NOMO-1 treated with dmso at 0.1 percent for 144 hours (cell line): ENCODE results near the gene FOXP2.
"Not testable (repeated sequence)": the region's sequence is repeated elsewhere in the genome, so short reads cannot be mapped to it uniquely, and the experiment has no call there.

Experiments used
- DNase-seq: peaks from one replicate; lab custom pipeline; 2025; ENCODE audit not compliant: unreplicated experiment; lab: John Stamatoyannopoulos, UW

FOXP2 gene

DNA sequence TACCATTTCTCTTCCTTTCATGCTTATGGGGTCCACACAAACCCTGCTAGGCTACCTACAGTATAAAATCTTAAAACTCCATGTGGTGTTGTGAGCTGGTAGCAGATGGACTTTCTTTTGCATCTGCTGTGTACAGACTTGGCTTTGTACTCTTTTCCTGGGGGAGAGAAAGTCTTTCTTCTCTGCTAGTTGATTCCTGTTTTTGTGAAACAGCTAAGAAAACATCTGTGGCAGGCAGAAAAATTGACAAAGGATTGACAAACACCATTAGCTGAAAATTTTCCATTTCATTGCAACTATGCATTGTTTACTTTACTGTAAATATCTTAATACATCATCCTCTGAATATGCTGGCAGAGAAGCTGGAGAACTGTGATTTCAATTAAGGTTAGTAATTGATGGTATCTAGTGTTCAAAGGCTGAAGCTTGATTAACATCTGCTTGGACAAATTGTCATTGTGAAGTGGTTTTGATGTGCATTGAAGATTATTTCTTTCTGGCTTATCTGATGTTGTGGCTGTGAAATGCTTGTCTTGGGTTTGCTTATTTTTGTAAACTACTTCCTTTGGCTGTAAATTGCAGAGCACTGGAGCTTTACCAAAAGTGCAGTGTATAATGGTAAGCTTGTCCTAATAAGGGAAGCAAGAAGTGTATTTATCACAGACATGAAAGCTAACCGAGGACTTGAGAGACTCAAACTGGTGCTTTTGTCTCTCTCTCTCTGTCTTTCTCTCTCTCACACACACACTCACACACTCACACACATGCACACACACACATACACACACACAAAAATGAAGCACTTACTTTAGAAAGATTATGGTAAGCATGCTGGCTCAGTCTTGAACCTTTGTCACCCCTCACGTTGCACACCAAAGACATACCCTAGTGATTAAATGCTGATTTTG, at the start of gene FOXP2:
FOXP2 (plus strand) TSS at position 660 of the 908 bp plus-strand sequence. CDS start 11,697 bp downstream, outside the sequence.
- DNase-seq = no peak

DNA sequence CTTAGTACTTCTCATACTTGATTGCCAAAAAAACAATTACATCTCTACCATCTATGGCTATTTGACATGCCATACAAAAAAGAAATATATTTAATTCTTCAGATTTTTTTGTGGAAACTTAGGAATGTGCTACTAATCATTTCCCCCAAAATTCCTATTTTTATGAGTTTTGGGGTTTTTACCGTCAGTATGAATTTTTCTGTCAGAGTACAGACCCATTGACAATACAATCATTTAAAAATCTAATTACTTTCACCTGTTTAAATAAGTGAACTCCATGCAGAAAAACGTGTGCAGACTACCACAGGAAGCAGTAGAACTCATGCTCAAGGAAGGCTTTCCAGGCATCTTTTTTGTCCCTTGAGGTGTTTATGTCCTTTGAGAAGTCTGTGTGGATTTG, 48.8 kb upstream of the FOXP2 start:
- DNase-seq = no peak

DNA sequence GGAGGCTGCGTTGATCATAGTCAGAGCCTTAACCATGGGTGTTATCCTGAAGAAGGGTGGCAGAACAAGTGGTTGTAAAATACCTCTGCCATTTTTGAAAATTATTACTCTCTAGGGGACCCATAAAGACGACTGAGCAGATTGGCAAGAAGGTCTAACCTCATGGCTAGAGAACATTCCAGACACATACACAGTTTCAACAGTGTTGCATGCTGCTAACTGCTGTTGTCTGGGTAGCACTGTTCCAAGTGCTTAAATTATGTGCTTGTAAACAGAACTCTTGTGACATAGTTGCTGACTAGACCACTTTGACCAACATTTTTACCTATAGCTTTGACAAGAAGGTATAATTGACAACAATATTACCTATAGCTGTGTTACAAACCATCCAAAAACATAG, 46.1 kb upstream of the FOXP2 start:
- DNase-seq = no peak

DNA sequence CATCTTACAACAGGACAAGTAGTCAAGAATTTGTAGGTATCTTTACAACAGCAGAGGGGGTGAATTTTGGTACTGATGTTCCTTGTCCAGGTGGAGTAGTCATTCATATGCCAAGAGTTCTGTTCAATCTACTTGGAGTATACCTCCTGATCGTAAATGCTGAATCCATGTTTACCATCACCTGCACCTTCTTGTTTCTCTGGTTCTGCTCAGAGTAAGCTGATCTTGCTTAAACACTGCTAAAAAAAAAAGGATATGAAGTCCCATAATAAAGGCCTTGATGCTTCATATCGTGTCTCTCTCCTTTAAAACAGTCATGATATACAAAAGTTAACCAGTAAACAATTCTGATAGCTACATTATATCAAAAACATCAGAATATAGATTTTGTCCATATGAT, 45.3 kb upstream of the FOXP2 start:
- no peak for DNase-seq

DNA sequence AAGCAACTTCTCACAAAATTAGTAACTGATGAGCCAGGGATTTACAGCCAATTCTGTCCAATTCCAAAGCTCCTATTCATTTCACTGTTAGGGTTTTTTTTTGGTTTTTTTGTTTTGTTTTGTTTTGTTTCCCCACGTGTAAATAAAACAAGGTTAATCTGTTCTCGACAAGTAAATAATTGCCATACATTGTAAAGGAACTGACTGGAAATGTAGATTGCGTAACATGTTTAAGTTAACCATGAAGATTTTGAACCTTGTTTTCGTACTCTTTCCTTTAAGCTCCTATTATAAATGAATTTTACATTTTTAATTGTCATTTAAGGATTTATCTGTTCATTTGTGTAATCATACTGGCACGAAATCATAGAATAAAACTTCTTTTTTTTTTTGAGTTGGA, 42.0 kb upstream of the FOXP2 start:
- DNase-seq = no peak

DNA sequence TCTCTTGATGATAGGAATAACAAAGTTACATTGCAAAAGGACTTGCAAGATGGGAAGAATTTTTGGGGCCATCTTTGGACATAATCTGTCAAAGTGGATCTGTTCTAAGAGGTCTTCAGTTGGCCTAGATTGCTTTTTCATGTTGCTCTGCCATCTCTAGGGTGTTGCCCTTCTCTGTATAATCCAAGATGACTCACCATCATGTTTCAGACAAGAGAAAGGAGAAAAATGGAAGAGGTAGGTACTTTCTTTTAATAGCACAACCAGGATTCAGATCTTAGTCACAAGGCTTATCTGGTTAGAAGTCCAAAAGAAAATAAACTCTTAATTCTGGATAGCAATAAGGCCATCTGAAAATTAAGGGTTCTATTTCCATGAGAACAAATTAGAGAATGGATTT, 38.7 kb upstream of the FOXP2 start:
- no peak for DNase-seq

DNA sequence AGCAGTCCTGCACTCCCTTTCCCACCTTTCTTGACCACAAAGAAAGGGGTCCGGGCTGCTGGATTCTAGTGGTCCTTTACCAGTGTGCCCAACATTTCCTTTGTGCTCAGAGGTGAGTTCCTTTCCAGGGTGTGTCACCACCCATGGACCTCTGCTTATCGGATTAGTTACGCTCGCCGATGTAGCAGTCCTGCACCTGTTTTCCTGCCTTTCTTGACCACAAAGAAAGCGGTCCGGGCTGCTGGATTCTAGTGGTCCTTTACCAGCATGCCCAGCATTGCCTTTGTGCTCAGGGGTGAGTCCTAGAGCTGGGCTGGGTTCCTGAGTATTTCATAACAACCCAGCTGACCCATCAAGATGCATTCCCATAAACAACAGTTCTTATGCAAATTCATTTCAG, 30.7 kb upstream of the FOXP2 start:
- DNase-seq = not testable (repeated sequence)

DNA sequence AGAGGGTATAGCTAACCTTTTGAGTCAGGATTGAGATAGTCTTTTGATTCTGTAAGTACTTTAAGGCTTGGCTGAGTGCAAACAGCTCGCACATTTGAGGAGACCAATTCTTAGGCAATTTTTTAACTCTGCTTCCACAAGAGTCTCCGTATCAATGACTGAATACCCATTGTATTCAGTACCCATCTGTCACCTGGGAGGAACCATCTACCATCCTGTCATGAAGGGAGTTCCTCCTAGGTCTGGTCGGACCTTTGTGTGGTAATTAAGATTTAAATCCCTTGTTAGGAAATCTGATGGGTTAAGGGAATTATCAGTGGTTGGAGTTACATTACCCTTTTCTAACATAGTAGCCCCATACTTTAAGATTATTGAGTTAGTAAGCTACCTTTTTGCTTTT, 30.3 kb upstream of the FOXP2 start:
- DNase-seq = not testable (repeated sequence)

DNA sequence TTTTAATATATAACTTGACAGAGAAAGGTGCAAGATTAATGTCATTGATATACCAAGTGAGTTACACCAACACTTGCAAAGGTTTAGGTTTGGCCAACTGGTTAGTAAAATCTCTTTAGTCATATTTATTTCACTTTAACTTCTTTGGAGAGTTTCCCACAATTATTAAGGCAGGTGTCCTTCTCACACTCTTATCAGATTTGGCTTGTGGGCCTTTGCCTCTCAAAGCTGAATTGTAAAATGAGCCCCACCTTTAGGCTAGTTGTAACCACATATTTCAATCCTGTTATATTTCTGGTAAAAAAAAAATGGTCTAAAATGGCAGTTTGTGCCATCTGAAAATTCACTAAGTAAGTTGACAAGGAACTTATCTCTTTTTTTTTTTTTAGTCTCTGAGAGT, 26.6 kb upstream of the FOXP2 start:
- DNase-seq = no peak

DNA sequence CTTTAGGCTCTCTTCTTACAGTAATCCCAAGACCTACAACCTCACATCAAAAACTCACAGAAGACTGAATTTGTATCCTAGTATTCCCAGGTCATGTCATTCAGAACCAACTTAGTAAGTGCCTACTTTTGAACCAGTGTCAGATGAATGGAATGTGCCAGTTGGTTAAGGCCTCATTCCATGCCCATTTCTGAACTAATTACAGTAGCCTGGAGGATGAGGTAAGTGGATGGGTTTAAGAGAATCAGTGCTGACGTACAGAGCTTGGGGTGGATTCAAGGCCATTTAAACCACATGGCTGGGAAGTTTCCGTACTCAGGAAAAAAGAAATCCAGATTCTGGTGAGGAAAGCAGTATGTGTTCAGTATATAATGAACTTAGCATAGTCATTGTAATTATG, 21.9 kb upstream of the FOXP2 start:
- DNase-seq = no peak

DNA sequence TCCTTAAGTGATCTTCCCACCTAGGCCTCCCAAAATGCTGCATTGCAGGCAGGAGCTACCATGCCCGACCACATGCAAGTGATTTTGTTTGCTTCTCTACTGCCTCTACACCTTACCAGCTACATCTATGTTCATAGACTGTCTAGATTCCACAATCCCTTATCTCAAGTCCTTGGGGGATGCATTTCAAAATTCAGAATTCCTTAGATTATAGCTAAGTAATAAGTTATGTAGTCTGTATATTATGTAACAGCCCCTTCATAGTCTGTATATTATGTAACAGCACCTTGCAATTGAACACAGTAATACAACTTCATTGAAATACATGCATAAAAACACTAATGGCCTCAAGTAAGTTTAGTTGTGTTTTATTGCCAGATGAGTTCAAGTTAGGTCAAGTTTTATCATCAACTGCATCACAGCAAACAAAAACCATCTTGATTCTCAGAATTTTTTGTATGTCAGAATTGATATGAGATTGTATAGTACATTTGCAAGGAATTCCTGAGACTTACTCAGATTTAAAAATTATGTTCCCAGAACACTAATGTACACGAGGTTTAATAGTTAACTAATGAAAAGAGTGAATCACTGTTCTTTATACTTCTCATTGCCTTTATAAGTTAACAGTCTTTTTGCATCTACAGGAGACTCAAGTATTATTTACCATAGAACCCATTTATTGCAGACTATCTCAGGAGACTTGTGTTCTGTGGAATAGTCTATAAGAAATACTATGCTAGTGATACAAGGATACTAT, 11.6 kb upstream of the FOXP2 start:
- DNase-seq = no peak

DNA sequence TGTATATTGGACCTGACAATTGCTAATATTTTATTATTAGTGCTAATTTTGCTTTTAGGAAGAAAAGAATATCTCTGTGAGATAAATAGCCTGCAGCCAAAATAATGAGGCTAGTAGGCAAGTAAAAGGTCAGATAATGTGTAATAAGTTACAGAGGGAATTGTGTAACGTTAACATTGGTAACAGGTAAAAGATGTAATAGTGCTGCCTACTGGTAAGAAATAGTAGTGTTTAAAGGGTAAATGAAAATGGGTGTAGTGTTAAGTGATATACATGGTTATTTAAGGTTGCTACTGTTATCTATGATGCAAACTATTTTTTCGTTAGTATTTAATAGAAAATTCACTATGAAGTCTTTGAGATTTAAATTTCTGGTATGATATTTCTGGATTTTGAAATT, 9.2 kb upstream of the FOXP2 start:
- DNase-seq = no peak

DNA sequence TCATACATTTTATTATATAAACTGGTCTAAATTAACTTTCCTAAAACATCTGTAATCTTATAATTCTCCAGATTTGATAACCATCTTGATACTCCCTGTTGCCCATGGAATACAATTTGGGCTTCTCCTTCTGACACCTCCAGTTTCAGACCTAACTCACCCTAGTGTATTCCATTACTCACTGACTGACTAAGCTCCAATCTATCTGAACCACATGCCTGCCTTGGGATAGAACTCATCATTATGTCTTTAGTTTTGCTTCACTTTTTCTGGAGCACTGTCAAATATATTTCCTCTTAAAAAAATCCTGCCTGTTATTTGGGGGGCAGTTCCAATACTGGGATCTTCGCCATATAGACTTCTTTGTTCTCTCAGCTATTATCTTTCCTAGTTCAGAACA, 4.9 kb upstream of the FOXP2 start:
- no peak for DNase-seq

DNA sequence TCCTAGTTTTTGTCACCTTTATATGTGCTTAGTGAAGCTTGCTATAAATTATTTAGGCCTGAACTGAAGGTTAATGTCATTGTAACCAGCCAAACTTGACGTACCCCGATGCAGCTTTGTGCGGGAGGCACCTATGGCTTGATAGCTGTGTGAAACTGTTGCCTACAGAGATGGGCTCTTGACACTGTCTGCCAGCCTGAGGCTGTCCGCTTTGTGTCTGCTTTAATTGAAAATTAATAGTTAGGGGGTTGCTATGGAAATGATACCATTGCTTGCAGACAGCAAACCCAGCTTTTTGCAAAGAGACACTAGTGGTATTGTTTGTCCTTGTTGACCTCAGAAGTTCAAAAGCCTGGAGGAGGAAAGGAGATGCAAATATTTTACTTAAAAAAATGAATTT, 2.1 kb upstream of the FOXP2 start:
- DNase-seq = no peak

DNA sequence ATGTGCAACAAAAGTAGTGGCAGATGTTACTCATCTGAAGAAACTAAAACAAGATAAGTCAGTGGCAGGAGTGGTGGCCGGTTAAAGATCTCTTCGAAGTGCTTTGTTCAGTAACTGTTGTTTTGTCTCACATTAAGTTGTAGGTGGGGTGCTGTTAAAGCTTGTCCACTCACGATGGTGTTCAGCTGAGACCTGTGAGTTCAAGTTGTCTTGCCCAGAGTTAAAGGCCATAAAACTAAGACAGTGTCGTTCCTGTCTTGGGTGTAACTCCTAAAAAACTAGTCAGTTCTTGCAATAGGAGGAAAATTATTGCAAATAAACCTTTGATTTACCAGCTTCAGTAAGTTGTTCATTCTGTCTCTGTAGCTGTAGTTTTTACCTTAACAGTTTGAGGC, 857 bp upstream of the FOXP2 start:
- no peak for DNase-seq

DNA sequence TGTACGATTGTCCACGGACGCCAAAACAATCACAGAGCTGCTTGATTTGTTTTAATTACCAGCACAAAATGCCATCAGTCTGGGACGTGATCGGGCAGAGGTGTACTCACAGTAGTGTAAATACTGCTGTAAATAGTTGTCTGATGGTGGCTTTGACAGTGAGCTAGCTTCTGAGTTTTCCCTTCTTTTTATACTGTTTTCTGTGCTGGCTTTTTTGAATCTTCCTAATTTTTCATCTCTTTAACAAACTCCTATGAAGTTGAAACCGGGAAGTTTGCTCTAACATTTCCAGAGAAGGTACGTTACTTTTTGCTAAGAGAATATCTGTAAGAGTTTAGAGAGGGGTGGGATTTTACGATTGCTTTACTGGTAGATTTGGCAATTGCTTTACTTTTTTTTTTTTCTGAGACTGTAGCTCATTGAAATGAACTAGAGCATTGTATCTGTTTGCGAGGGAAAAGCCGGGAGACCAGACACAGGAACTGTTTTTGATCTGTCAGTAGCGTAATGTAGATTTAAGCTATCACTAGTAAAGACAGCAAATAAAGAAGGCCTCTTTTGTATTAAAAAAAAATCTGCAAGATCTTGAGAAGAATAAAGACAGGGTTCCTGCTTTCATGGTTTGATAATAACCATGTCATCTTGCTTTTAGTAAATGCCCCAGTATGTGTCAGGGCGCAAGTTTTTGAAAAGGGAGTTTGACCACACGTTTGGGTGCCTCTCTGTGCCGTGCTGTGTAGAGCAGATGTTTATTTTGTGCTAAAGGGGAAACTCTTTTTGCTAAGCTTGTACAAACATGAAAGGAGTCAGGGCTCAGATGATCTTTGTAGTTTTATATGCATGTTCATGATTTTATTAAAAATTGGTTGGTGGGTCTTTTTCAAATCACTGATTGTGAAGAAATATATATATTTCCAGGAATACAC, 712 bp downstream of the FOXP2 start:
- DNase-seq = no peak

DNA sequence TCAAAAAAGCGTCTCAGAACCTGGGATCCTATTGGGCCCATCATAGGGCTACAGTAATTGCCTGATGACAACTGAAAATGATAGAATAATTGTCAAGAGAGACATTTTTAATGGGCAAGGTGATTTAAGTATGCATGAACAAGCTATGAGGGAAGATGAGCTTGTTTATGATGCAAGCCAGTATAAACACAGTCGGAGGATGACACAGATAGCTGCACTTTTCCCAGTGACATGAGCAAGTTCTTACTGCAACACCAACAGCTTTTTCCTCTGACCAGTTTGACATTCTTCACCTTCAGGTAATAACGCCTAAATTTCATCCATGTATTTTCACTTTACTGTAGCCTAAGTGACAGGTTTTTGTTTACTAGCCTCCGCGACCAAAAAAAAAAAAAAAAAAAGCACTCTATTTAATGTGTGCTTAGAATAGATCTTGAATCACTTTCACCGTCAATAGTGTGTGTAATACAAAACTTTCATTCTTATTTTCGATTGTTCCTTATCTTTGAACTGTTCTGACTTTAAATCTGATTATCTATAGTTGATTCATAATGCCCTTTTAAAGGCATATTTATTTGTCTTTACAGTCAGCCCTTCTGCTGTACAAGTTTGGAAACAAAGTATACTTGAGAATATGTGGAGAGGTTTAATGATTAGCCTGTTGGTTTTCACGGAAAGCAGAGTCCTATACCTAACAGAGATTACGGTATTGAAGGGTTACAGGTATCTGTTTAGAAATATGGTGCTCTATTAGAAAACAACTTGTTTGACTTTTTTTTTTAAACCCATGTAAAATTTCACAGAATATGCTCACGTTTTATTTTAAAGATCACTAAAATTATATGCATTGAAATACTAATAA, 1.7 kb downstream of the FOXP2 start:
- no peak for DNase-seq

DNA sequence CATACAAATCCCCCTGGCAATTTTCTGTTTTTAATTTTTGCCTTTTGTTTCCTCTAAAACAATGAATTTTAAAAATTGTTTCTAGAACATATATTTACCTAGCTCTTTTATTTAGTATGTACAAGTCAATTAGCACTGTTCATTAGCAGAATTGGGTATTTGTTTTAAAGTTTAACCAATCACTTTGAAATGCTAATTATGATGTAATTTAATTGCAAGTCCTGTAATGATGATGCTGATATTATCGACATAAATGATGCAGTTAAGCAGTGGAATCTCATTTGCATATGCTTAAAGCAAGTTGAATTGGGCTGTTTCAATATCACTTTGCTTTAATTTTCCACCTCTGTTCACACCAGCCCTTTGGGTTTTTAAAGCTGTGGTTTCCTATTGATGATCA, 2.7 kb downstream of the FOXP2 start:
- DNase-seq = no peak

DNA sequence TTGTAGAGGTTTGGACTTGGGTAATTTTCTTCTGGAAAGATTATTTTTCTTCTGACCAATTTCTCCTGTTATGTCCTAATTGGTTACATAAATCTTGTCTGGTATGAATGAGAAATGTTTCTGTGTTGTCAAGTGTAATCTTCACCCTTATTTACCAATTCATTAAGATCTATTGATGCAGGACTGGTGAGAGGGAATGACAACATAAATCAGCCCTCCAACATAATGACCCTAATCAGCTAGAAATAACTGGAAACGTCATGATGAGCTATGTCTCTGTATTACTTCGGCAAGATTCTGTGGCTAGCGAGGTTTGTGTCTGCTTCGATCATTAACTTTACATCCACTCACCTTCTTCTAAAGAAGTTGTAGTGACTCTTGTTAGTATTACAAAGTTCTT, 3.5 kb downstream of the FOXP2 start:
- no peak for DNase-seq
